CD4-positive, alpha-beta T cell treated with Interleukin-2 at 100 ng/mL for 4 hours (primary cell): Measurements from ENCODE around the gene SNX17.
"Not testable (repeated sequence)": the region's sequence is repeated elsewhere in the genome, so short reads cannot be mapped to it uniquely, and the experiment has no call there.

Experiments
- DNase-seq: peaks from one replicate; pipeline ENCODE4 v3.0.0-alpha.2; 2020; ENCODE audit warnings: low spot score

The SNX17 gene, protein sequence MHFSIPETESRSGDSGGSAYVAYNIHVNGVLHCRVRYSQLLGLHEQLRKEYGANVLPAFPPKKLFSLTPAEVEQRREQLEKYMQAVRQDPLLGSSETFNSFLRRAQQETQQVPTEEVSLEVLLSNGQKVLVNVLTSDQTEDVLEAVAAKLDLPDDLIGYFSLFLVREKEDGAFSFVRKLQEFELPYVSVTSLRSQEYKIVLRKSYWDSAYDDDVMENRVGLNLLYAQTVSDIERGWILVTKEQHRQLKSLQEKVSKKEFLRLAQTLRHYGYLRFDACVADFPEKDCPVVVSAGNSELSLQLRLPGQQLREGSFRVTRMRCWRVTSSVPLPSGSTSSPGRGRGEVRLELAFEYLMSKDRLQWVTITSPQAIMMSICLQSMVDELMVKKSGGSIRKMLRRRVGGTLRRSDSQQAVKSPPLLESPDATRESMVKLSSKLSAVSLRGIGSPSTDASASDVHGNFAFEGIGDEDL

DNA sequence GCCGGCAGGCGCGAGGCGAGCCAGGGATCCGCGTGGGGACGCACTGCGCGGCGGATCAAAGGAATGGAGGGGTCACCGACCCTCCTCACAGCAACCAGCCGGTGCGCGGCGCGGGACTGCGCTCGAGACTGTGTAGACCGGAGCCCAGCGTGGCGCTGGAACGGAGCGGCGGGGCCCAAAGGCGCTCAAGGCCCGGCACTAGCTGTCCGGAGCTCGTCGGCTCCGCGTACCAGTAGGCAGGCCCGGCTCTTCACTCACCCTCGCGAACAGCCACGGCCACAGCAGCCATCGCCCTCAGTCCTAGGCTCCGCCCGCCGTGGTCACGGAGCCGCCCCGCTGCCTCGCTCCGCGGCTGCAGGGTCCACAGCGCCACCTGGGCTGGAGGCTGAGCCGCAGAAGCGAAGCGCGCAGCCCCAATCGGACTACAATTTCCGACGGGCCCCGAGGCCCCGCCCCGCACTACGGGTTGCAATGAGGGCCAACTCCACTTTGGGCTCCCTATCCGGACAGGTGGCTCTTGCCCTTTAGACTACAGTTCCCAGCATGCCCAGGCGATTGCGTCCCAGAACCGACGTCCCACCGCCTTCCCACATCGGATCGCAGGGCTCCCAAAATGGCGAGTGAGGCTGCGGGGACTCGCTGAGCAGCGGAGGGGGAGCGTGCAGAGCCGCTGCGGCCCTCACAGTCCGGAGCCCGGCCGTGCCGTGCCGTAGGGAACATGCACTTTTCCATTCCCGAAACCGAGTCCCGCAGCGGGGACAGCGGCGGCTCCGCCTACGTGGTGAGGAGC lies at the start of gene SNX17, which contains the start of gene EIF2B4:
Gene SNX17 (plus strand): TSS at position 591 of the 790 bp plus-strand sequence. CDS start 128 bp downstream, at position 719.
Gene EIF2B4 (minus strand): TSS at position 313 of the 790 bp plus-strand sequence. CDS start 24 bp downstream, at position 289.
- peak; percentile 100 for DNase-seq

DNA sequence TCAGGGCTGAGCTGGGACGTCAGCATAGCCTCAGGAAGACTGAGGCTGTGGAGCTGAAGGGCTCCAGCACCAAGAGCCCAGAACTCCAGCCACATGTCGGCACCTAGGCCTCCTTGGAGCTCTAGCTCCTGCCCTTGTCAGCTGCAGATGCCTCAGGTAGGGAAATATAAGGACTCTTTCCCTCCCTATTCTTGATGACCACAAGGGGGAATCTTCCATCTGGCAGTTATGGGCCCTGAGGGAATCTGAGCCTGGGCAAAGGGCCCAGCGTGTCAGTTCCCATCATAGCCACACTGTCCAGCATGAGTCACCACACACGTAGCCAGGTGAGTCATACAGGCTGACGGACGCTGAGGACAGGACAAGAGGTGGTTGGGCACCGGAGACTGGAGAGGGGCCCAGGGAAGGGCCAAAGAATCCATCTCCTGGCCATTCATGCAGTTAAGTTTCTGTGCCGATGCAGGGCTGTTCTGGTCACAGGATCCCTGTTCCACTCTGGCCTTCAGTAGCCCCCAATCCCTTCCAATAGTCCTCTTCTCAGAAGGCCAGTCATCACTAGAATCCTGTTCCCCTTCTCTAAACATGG lies 49.4 kb upstream of the SNX17 start:
- no peak for DNase-seq

DNA sequence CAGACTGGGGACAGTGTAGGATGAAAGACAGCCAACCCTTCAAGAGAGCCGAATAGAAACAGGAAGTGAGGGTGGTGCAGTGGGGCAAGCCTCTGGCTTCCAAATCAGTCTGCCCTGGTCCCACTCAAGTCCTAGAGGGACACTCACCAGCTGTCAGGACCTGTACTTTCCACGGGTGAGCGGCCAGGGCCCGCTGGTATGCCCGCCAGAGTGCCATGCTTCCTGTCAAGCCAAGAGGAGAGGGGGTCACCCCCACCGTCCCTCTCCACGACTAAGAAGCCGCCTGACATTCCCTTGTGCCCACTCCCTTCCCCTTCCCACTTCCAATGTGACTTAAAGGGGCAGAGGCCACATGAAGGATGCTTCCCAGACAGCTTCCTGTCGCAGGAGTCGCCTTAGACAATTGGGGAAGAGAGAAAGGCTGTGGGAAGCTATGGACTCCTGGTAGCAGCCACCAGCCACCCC lies 48.1 kb upstream of the SNX17 start:
- DNase-seq, result no peak

DNA sequence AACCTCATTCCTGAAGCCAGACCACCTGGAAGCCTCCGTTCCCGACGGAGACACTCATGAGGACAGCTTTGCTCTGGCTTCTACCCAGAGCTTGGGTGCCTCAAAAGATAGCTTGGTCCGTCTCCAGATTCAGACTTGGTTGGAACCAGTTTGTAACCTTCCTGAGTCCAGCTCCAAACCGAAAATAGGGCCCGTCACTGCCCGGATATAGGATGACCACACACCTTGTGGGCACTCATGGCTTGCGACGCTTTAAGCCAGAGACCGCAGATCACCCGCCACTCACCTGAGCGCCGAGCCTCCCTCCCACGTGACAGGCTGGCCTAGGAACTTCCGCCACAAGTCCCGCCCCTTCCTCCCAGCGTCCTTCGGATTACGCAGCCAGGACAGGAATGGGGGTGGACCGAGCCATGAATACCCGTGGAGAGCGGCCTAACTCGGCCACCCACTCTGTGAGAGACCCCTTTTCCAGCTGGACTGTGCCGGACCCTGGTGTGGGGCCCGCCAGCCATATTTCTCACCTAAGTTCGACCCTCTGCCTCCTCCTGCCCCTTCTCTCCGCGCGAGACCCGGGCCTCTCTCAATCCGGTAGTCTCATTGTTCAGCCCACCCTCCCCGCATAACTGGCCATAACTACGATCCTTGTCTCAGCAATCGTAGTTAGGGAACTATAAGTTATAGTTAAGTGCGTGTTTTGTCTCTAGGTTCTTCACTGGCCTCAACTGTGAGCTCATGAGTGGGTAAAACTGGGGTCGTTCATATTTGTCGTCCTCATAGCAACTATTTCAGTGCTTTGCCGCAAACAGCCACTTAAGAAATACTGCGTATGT lies 47.4 kb upstream of the SNX17 start, which contains the start of gene MPV17:
Gene MPV17 (minus strand): TSS at position 332 of the 830 bp plus-strand sequence. CDS start 580 bp downstream, outside the sequence.
- DNase-seq, result peak; percentile 86

DNA sequence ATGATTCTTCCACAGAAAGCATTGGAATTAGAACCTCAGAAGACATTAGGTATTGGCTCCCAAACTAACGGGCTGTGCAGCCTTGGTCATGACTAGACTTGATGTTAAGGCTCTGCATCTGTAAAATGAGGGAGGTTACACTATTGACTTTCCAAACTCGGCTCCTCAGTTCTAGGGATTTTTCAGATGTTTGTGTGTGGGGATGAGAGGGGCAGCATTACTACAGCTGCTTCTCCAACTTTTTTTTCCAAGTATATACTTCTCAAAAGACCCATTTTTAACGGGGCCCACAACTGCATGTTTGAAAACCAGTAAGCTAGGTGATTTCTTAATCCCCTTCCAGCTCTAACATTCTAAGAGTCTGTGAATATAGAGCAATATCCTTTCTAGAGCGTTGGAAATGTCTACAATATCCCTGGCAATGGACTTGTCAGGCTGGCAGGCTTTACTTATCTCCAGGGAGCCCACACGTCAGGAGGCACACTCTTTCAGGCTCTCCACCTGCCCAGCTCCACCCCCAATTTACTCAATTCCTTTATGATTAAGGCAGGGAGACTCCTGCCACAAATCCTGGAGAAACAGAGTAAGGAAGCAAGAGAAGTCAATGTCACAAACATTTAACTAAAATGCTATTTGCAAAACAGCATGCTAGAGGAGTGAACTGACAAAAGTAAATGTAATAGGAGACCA lies 46.7 kb upstream of the SNX17 start:
- no peak for DNase-seq

DNA sequence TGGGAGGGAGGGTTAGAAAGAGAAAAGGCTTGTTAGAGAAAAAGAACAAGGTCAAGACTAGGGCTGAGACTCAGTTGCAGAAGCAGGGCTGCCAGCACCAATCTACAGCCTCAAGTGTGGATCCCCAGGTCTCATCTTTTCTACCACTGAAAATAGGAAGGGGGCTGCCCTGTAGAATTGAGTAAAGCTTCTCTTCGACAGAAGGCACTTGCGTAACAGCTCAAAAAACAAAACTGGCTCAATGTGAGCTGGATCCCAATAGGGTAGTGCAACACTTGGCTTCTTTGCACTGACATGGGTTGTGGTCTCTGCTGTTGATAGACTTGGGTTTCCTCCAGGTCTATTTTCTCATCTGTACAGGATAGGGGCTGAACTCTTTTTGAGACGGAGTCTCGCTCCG lies 45.7 kb upstream of the SNX17 start:
- no peak for DNase-seq

DNA sequence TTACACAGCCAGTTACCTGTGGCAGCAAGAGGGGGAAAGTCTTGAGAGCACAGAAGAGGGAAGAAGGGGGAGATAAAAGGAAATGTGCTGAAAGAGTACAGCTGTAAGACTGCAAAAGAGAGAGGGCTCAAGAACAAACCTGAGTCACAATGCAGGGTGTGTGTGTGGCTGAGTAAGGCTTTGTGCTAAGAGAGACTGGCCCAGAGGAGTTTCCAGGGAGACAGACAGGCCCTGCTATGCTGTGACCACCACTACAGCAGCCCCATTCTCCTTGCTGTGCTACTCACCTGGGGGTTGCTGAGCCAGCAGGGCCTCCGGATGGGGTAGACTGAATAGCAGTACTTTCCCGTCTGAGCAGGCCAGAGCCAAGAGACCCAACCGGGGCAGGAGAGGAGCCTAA lies 35.1 kb upstream of the SNX17 start:
- DNase-seq, result no peak

DNA sequence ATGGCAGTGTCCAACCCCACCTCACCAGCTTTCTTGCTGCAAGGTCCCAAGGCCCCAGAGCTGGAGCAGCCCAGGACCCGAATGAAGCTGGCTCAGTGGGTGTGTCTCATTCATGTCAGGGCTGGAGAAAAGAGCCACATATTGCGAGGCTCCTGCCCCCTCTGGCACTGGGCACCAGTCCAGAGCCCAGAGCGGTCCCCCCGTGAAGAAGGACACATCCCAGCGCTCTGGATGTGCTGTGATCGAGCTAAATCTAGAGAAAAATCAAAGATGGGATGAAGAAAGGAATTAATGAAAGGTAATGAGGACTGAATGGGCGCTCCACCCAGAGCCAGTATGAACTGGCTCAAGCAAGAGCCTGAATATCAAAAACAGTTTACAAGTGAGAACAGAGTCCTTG lies 34.2 kb upstream of the SNX17 start:
- no peak for DNase-seq

DNA sequence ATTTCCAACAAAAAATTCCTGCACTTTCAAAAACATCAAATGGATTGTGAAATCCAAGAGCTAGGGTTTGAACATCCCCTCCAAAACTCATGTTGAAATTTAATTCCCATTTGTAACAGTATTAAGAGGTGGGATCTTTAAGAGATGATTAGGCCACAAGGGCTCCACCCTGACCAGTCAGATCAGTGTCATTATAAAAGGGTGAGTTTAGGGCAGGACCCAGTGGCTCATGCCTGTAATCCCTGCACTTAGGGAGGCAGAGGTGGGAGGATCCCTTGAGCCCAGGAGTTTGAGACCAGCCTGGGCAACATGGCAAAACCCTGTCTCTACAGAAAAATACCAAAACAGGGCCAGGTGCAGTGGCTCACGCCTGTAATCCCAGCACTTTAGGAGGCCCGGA lies 22.8 kb upstream of the SNX17 start:
- no peak for DNase-seq

DNA sequence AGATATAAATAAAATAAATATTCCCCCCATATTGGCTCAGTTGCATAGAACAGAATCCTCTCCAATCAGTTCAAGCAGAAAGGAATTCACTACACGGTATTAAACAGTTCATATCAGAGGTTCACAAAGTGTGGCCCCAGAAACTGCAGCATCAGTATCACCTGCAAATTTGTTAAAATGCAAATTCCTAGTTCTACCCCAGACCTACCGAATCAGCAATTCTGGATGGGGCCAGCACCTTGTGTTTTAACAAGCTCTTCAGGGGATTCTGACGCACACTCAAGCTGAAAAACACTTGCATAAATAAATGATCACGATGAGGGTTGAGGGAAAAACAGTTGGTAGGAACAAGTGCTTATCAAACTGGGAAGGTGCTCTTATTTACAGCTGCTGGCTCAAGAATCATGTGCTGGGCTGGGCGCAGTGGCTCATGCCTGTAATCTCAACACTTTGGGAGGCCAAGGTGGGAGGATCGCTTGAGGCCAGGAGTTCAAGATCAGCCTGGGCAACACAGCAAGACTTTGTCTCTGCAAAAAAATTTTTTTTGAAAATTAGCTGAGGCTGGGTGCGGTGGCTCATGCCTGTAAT lies 20.2 kb upstream of the SNX17 start:
- DNase-seq, result no peak

DNA sequence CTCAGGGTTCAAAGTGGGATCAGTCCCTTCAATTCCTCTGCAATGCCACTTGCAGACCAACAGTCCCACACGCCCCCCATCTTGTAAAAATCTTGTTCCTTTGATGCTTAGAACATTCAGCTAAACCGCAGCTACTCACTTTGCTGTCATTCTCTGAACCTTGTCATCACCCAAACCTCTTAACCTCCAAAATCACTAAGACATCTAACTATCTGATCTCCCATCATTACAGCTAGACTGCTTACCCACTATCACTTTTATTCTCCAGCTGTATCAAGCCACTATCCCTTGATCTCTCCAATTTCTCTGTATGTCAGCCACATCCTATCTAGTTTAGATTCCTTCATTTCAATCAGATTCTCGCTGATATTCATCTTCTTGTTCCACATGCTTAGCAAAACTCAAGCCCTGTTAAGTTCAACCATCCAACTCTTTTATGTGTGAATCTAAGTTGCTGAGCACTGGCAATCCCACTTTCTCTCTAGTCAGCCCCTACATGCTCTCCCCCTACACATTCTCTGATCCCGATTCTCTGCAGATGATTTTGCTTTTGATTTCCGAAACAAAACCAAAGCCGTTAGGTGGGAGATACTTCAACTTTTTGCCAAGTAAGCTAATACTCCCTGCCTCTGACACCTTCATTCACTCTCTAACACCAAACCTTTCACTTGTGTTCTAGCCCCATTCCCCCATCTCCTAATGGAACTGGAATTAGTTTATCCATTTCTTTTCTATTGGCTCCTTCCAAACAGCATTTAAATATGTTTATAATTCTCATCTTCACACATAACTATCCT lies 18.4 kb upstream of the SNX17 start:
- DNase-seq, result peak; percentile 26

DNA sequence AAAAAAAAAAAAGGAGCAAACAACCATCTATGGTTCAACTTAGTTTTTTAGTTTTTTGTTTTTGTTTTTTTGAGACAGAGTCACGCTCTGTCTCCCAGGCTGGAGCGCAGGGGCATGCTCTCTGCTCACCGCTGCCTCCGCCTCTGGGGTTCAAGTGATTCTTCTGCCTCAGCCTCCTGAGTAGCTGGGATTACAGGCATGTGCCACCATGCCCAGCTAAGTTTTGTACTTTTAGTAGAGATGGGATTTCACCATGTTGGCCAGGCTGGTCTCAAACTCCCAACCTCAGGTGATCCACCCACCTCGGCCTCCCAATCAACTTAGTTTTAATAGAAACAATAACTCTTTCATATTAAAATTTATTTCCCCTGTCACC lies 17.0 kb upstream of the SNX17 start:
- DNase-seq, result not testable (repeated sequence)

DNA sequence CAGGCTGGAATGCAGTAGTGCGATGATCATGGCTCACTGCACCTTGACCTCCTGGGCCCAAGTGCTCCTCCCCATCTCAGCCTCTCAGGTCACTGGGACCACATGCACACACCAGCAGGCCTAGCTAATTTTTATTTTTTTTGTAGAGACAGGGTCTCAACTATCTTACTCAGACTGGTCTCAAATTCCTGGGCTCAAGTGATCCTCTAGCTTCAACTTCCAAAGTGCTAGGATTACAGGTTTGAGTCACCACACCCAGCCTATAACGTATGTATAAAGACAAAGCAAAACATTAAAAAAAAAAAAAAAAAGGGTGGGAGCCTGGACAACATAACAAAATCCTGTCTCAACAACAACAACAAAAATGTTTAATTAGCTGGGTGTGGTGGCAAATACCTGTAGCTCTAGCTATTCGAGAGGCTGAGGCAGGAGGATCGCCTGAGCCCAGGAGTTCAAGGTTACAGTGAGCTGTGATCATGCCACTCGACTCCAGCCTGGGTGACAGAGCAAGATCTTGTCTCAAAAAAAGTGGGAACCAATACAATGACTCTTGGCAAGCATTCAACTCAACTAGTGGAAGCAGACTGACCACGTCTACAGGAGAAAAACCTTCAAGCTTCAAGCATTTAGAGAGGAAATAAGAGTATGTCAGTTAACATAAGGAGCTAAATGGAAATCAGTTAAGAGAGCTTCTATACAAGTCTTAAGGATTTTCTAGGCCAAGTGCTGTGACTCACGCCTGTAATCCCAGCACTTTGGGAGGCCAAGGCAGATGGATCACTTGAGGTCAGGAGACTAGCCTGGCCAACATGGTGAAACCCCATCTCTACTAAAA lies 16.4 kb upstream of the SNX17 start:
- DNase-seq, result no peak

DNA sequence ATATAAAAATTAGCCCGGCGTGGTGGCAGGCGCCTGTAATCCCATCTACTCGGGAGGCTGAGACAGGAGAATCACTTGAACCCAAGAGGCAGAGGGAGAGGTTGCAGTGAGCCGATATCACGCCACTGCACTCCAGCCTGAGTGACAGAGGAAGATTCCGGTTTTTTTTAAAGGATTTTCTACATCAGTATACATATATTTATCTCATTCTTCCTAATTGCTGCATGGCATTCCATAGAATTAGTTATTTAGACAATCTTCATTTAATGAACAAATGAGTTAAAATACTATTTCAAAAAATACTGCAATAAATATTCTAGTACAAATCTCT lies 15.9 kb upstream of the SNX17 start:
- DNase-seq, result no peak

DNA sequence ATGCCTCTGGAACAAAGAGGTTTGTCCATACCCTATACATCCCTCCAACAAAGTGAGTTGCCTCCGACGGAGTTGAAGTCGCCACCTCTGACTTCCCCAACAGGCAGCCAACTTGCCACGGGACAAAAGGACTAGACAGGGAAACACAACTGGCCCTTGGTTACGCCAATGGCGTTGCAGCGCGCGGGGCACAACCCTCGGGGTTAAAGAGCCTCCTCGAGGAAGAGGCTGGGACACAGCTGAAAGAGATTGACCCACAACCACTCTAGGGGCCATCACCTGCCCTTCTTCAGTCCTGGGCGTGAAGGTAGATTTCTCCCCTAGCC lies 14.4 kb upstream of the SNX17 start:
- no peak for DNase-seq

DNA sequence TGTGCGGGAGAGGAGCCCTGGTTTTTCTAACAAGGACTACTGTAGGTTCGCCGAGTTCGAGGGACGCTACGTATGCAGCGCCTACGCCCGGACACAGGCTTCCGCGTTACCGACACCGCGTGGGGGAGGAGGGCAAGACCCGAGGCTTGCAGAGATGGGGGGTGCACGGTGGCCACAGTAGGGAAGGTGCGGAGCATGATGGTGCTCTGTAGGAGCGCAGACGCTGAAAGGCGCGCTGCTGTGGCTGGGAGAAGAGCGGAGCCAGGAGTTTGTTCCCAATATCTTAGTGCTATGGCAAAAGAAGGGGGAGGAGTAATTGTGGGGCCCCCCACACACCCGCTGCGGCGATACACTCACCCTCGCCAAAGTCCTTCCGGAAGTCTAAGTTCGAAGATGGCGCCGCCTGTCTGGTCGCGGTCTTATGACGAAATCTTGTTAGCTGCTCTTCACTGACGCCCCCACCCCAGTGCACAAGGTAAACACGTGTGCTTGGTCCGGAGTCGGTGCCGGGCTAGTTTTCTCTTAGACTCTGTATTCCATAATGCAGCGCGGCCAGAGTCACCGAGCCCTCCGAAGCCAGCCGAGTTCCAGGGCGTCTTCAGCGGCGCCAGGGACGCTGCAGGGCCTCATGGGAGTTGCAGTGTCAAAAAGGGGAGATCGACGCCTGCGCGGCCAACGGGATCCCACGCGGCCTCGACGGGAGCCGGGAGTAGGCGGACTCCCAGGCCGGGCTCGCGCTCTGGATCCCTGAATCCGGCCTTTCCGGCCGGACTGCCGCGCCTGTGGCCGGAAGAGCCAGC lies 13.8 kb upstream of the SNX17 start, which contains the start of gene GTF3C2:
Gene GTF3C2 (minus strand): TSS at position 383 of the 800 bp plus-strand sequence. CDS start 13,210 bp downstream, outside the sequence.
- DNase-seq, result peak; percentile 95

DNA sequence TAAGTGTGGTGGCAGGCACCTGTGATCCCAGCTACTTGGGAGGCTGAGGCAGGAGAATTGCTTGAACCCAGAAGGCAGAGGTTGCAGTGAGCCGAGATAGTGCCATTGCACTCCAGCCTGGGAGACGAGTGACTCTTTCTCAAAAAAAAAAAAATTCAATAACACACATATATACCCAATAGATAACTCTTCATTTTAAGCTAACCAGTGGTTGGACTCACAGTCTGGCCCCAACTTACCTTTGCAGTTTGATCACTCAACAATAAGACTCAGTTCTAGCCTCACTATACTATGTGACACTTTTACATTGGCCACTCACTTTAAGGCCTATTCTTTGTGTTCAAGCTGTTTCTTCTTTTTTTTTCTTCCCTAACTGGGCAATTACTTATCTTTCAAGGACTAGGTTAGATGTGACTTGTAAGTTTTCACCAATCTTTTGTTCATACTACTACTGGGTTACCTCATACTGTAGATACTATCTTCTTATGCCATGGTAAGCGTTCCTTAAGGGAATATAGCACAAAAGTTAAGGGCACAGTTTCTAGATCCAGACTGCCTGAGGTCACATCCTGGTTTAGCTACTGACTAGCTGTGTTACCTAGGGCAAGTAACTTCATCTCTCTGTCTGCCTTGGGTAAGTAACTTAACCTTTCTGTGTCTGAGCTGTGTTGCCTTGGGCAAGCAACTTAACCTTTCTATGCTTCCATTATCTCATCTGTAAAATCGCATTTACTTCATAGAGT lies 7.6 kb upstream of the SNX17 start:
- DNase-seq, result no peak
